Epithelial cell of proximal tubule (primary cell): ENCODE data around the gene MRPS33. TPM values are rescaled to one million over a fixed set of nuclear protein-coding genes. Genes with fewer than 3 reads are reported as not detected.
"Not testable (repeated sequence)": the region's sequence is repeated elsewhere in the genome, so short reads cannot be mapped to it uniquely, and the experiment has no call there.

Experiments used
- DNase-seq: peaks from one replicate; pipeline ENCODE4 v3.0.0-alpha.2; 2011; ENCODE audit warnings: low read depth
- H3K4me3 ChIP-seq: 2 replicates; pipeline ENCODE4 v1.5.1; 2011; ENCODE audit warnings: low read depth, mild to moderate bottlenecking, low read length
- total RNA-seq: library from RNA; depleted of rRNA; stranded (reverse); fragments of >200 nt; gene quantifications from 2 replicates; pipeline ENCODE4 v1.2.3, GENCODE V29; 2015
- TF ChIP-seq, protein P1 (sequence below): conservative IDR thresholded peaks from 2 replicates; pipeline ENCODE4 v1.5.1; 2012; ENCODE audit warnings: low read depth, mild to moderate bottlenecking, low read length

Gene MRPS33
- total RNA-seq, 1 donor from 2014 or later = 52.9 TPM

DNA sequence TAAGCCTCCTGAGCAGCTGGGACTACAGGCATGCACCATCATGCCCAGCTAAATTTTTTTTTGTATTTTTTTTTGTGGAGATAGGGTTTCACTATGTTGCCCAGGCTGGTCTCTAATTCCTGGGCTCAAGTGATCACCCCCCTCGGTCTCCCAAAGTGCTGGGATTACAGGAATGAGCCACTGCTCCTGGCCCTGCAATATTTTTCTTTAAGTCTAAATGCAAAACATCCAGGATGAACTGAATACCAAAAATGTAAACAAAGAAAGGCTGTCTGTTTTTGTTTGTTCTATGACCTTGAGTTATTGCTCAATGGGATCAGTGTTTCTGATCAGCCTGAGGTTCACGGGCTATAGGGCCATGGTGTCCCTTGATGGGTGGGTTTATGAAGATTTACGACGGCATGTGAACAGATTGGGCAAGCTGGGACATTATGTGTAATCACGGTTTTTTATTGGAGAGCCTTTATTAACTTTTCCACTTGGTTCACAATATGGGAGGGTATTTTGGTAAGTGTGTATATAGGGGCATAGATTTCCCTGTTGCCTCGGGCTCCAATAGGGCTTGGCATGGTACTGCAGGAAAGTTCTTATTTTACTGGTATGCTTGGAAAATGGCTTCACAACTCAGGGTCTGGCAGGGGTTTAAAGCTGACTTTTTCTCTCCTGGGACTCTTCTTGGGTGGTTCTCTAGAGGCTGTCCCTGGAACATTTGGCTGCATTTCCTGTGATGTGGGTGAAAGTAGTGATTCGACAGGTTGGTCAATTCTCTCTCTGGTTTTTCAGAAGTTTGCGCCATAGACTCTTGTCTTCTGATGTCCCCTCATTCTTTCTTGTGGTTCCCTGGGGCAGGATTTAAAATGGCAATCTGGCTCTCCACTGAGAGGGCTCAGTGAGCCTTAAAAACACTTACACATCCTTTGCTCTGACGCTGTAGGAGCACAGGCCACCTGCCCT is 41.6 kb downstream of the MRPS33 start:
- DNase-seq = no peak

DNA sequence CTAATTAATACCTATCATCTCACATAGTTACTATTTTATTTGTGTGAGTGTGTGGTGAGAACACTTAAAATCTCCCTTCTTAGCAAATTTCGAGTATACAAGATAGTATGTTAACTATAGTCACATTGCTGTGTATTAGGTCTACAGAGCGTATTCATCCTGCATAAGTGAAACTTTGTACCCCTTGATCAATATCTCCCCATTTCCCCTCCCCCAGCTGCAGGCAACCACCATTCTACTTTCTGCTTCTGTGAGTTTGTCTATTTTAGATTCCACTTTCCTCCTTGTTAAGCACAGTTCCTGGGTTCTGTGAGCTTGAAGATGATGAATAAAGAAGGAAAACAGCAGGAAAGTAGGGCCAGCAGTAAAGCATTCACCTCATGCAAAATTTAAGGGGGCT is 42.4 kb downstream of the MRPS33 start:
- no peak overlapping the region for H3K4me3 ChIP-seq
- TF ChIP-seq, protein P1, sequence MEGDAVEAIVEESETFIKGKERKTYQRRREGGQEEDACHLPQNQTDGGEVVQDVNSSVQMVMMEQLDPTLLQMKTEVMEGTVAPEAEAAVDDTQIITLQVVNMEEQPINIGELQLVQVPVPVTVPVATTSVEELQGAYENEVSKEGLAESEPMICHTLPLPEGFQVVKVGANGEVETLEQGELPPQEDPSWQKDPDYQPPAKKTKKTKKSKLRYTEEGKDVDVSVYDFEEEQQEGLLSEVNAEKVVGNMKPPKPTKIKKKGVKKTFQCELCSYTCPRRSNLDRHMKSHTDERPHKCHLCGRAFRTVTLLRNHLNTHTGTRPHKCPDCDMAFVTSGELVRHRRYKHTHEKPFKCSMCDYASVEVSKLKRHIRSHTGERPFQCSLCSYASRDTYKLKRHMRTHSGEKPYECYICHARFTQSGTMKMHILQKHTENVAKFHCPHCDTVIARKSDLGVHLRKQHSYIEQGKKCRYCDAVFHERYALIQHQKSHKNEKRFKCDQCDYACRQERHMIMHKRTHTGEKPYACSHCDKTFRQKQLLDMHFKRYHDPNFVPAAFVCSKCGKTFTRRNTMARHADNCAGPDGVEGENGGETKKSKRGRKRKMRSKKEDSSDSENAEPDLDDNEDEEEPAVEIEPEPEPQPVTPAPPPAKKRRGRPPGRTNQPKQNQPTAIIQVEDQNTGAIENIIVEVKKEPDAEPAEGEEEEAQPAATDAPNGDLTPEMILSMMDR = no peak
- no peak for DNase-seq

More for the DNA sequence above, 41.6 kb downstream of the MRPS33 start:
- TF ChIP-seq, protein P1 = no peak
- no peak overlapping the region for H3K4me3 ChIP-seq

DNA sequence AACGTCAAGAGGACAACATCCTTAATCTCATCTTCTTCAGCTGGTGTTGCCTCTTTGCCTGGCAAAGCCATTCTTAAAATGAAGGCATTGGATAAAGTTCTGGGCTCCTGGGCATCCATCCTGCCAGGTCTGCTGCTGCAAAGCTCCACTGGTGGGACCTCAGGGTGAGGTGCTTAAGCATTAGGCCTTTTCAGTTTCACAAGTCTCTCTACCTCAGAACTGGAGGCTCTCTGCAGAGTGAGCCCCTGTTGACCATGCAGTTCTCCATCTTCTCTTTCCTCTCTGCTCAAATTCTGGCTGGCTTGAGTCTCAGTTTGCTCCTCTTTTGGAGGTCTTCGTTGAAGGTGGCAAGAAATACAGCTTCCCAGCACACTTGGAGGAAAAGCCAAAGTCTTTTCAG is 47.3 kb downstream of the MRPS33 start:
- TF ChIP-seq, protein P1 = no peak
- no peak for DNase-seq

DNA sequence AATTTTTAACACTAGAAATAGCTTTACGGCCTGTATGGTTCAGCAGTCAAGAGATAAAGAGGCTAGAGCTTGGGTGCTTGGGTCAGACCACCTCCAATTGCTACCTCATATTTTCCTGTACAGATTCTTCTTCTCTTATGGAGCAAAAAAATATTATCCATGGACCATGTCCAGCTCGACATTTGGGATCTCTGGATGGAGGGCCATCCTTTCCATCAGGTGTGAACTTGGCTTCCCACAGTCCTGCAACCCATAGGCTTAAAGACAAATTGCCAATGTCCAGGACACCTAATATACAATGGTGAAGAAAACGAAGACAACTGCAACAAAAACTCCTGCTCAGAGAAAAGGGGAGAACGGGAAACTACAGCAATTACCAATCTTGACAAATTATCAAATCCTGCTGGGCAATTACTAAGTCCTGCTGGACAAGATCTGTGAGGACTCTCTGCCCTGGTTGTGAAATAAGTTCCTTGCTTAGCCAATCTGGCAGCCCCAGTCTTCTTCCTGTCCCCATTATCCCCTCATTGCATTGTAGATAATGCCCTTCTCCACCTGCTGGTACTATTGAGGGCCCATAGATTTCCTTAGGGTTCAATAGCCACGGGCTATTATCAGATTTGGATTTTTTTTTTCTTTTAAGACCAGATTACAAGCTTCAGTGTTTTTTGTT is 48.1 kb downstream of the MRPS33 start:
- TF ChIP-seq, protein P1 = no peak
- no peak for DNase-seq
- no peak overlapping the region for H3K4me3 ChIP-seq

More for the DNA sequence above, 47.3 kb downstream of the MRPS33 start:
- no peak overlapping the region for H3K4me3 ChIP-seq

DNA sequence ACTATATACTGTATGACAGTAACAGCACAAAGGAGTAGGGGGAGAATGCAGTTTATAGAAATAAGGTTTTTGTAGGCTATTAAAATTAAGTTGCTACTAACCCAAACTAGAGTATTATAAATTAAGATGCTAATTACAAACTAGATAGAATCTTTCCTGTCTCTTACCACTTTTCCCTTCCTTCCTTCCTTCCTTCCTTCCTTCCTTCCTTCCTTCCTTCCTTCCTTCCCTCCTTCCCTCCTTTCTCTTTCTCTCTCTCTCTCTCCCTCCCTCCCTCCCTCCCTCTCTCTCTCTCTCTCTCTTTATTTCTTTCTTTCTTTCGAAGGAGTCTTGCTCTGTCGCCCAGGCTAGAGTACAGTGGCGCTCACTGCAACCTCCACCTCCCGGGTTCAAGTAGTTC is 53.6 kb downstream of the MRPS33 start:
- DNase-seq = no peak
- H3K4me3 ChIP-seq = no peak overlapping the region
- TF ChIP-seq, protein P1 = no peak

DNA sequence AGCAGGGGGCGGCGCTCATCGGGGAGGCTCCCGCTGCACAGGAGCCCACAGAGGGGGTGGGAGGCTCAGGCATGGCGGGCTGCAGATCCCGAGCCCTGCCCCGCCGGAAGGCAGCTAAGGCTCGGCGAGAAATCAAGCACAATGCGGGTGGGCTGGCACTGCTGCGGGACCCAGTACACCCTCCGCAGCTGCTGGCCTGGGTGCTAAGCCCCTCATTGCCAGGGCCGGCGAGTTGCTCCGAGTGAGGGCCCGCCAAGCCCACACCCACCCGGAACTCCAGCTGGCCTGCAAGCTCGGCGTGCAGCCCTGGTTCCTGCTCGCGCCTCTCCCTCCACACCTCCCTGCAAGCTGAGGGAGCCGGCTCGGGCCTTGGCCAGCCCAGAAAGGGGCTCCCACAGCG is 57.8 kb downstream of the MRPS33 start:
- not testable (repeated sequence) for DNase-seq

More for the DNA sequence above, 57.8 kb downstream of the MRPS33 start:
- H3K4me3 ChIP-seq = not testable (repeated sequence)

Other genes with a start within 250 kb of the MRPS33 start
- 7.0 and 7.3 TPM in 2 replicates for gene BRAF, start 90.0 kb downstream of the MRPS33 start, total RNA-seq
- gene TMEM178B, start 59.1 kb upstream of the MRPS33 start, total RNA-seq = 3.1 and 8.6 TPM in 2 replicates